Gastroesophageal sphincter (tissue), 3 donors: ENCODE data around the gene ANXA4.

Source experiments
- CTCF ChIP-seq, 4 experiments: fragments of 200-600 bp in 2 of 4; fragments of 450-650 bp in 2 of 4; sonication (generic) in 1 of 4; IDR thresholded peaks; one replicate each; pipeline ENCODE4 v1.5.1; 2017 to 2019; ENCODE audit warnings: antibody characterized with exemption in 4 of 4, mild to moderate bottlenecking in 2 of 4, moderate library complexity in 2 of 4
- EP300 ChIP-seq: sonication (generic); formaldehyde crosslinking; IDR thresholded peaks from one replicate; pipeline ENCODE4 v1.6.1; 2017; ENCODE audit warnings: antibody characterized with exemption, mild to moderate bottlenecking
- POLR2A ChIP-seq, 2 donors: fragments of 450-650 bp; IDR thresholded peaks; one replicate each; pipeline ENCODE4 v1.6.1; 2017; ENCODE audit warnings: antibody characterized with exemption in 2 of 2, mild to moderate bottlenecking in 2 of 2, moderate library complexity in 1 of 2
- POLR2AphosphoS5 ChIP-seq: sonication (generic); formaldehyde crosslinking; IDR thresholded peaks from one replicate; pipeline ENCODE4 v1.6.1; 2017; ENCODE audit warnings: antibody characterized with exemption

DNA sequence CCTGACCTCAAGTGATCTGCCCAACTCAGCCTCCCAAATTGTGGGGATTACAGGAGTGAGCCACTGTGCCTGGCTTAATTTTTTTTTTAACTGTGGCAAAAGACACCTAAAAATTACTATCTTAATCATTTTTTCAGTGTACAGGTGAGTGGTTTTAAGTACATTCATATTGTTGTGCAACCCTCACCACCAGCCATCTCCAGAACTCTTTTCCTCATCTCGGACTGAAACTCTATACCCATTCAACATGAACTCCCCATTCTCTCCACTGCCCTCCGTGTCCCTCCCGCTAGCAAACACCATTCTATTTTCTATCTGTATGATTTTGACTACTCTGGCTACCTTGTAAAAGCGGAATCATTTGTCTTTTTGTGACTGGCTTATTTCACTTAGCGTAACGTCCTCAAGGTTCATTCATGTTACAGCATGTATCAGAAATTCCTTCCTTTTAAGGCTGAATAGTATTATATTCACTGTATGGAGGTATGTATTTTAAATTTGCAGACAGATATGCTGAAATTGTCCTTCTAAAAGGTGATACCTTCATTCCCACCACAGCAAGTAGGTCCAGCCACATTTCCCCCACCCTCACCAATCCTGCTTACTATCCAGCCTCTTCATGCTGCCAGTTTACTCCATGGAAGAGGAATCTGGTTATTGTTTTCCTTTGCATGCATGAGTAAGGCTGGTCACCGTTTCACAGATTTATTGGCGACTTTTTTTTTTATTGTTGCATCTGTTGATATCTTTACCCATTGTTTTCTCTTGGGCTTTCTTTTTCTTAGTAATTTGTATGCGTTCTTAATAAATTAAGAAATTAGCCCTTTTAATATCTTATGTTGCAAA lies 40.6 kb upstream of the ANXA4 start:
- TF ChIP-seq CTCF (IDR thresholded peaks at IDR 0.05) (no peak), POLR2AphosphoS5 (no peak), POLR2A (IDR thresholded peaks at IDR 0.05) (no peak), EP300 (no peak)
